Measurements from ENCODE around the gene TRIP12.
"Not testable (repeated sequence)": the region's sequence is repeated elsewhere in the genome, so short reads cannot be mapped to it uniquely, and the experiment has no call there.

TRIP12 gene

DNA sequence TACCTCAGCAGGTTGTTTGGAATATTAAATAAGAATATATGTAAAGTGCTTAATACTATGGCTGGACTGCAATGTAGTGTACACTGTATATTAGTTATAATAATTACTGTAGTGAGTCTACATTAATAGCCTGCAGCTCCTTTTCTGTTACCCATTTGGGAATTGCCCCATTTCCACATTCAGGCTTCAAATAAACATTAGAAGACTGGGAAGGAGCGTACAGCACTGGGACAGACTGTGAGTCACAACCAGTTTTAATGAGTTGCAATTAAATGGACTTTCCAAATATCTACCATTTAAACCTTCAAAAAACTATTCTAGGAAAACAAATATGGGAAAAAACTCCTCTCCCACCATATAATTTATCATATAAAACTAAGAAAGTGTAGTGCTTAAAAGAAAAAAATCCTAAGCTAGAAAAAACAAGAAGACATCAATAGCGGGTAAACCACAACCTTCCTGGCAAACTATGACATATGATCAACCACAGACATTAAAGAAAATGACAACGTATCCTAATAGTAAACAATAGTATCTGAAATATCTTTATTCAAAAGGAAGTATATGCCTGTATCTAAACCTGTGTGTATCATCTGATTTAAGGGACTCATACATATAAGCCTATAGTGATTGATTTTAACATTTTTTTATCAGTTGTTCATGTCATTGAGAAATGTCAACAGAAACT is 86.1 kb downstream of the TRIP12 start:
- Mint-ChIP-seq H3K36me3 (peaks cover 21% of the 10 kb centered on the region), H3K9me3 (no peaks in the 10 kb centered on the region), H3K27me3 (no peaks in the 10 kb centered on the region), H3K27ac (peak overlapping the region; percentile 47), H3K4me3 (peak overlapping the region; percentile 47), H3K4me1 (peaks cover 85% of the 10 kb centered on the region)

DNA sequence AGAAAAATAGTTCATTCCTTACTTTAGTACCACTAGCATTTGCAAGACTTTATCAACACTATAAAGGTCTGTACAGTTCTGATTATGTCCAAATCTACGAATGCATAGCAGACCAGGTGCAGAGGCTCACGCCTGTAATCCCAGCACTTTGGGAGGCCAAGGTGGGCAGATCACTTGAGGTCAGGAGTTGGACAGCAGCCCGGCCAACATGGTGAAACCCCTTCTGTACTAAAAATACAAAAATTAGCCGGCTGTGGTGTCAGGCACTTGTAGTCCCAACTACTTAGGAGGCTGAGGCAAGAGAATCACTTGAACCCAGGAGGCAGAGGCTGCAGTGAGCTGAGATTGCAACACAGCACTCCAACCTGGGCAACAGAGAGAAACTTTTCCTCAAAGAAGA is 87.4 kb downstream of the TRIP12 start:
- Mint-ChIP-seq H3K36me3 (peaks cover 20% of the 10 kb centered on the region), H3K4me1 (peaks cover 84% of the 10 kb centered on the region), H3K27ac (peak overlapping the region; percentile 46)
- H3K9me3 Mint-ChIP-seq, H3K4me3 Mint-ChIP-seq, H3K27me3 Mint-ChIP-seq: not testable (repeated sequence)

DNA sequence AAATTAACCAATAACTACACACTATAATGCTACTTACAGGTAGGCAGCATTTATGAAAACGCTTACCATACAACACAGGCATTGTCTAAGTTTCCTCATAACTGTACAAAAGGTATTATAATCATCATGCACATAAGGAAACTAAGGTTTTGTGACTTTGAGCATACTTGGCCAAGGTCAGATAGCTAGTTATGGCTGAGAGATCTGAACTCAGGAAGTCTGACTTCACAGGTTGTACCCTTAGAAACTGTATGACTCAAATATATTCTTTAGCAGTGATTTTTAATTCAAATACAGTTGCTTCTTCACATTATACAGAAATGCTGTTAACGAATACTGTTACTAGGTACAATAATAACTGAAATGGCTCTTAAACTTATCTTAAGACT is 89.3 kb downstream of the TRIP12 start:
- Mint-ChIP-seq H3K27ac (no peak overlapping the region), H3K9me3 (no peaks in the 10 kb centered on the region), H3K36me3 (peaks cover 24% of the 10 kb centered on the region), H3K4me3 (peak overlapping the region; percentile 11), H3K27me3 (no peaks in the 10 kb centered on the region), H3K4me1 (peaks cover 68% of the 10 kb centered on the region)

DNA sequence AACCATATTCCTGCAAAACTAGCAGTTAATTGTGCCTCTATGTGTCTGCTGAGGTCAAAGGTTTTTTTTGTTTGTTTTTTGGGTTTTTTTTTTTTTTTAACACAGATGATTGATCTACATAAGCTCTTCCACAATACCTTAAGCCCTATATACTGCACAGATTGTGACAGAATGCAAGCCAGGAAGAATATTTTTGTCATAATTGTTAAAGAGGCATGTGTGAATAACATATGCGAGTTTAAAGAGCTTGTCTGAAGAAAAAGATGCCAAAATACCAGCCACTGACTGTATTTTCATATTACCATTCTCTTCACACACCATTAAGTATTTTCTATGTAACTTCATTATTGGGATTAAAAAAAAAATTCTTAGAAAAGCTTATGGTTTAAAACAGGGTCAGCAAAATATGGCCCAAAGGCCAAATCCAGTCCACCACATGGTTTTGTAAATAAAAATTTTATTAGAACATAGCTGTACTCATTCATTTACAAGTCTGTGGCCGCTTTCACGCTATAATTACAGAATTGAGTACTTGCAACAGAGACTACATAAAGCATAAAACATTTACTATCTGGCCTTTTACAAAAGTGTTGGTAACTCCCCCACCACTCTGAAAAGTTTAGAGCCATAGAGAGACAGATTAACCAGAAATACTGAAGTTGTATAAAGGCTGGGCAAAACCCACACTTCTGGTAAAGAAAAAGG is 89.9 kb downstream of the TRIP12 start:
- Mint-ChIP-seq H3K36me3 (peaks cover 26% of the 10 kb centered on the region), H3K9me3 (no peaks in the 10 kb centered on the region), H3K27me3 (no peaks in the 10 kb centered on the region), H3K4me1 (peaks cover 63% of the 10 kb centered on the region), H3K4me3 (peak overlapping the region; percentile 11), H3K27ac (no peak overlapping the region)

DNA sequence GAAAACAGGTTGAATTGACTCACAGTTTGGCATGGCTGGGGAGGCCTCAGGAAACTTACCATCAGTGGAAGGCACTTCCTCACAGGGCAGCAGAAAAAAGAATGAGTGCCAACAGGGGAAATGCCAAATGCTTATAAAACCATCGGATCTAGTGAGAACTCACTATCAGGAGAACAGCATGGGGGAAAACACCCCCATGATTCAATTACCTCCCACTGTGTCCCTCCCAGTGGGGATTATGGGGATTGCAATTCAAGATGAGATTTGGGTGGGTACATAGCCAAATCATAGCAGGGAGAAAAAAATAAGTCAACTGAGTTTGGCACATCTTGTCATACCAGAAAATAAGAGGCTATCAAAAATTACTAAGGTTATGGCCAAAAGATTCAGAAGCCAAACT is 96.3 kb downstream of the TRIP12 start:
- no peak overlapping the region for H3K27ac Mint-ChIP-seq
- peaks cover 25% of the 10 kb centered on the region for H3K4me1 Mint-ChIP-seq
- H3K27me3 Mint-ChIP-seq, result no peaks in the 10 kb centered on the region
- H3K4me3 Mint-ChIP-seq, result no peak overlapping the region
- peaks cover 45% of the 10 kb centered on the region for H3K36me3 Mint-ChIP-seq
- H3K9me3 Mint-ChIP-seq, result peaks cover 7% of the 10 kb centered on the region

DNA sequence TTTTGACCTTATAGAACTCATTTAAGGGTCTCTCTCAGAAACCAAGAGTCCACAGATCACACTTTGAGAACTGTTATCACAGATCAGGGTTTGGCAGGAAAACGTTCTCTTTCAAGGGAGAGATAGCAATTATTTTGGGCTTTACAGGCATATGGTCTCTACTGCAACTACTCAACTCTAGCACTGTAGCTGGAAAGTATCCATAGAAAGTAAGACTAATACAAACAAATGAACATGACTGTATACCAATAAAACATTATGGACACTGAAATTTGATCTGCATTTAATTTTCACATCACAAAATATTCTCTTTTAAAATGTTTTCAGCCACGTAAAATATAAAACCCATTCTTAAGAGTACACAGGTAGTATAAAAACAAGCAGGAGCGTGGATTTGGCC is 100.5 kb downstream of the TRIP12 start:
- no peaks in the 10 kb centered on the region for H3K27me3 Mint-ChIP-seq
- H3K9me3 Mint-ChIP-seq, result peaks cover 7% of the 10 kb centered on the region
- peak overlapping the region; percentile 79 for H3K27ac Mint-ChIP-seq
- peaks cover 38% of the 10 kb centered on the region for H3K4me1 Mint-ChIP-seq
- H3K4me3 Mint-ChIP-seq, result peak overlapping the region; percentile 11
- peaks cover 41% of the 10 kb centered on the region for H3K36me3 Mint-ChIP-seq

DNA sequence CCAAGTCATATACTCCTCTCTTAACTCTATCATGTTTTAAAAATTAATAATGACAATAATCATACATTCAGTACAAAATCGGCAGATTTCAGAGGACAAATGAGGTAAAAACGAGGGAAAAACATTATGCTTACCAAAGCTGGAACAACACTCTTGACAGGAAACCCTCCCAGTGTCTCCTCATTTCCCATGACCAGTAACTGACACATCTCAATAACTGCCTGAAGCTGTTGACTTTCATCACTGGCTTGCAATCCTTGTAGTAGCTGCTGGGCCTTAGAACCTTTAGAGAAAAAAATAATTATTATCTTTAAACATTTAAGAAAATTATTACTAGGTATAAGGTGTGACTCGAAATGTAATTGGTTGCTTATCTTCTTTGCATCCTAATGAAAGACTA is 103.6 kb downstream of the TRIP12 start:
- H3K27me3 Mint-ChIP-seq, result no peaks in the 10 kb centered on the region
- H3K9me3 Mint-ChIP-seq, result no peaks in the 10 kb centered on the region
- peaks cover 34% of the 10 kb centered on the region for H3K4me1 Mint-ChIP-seq
- no peak overlapping the region for H3K4me3 Mint-ChIP-seq
- H3K27ac Mint-ChIP-seq, result no peak overlapping the region
- H3K36me3 Mint-ChIP-seq, result peaks cover 26% of the 10 kb centered on the region

DNA sequence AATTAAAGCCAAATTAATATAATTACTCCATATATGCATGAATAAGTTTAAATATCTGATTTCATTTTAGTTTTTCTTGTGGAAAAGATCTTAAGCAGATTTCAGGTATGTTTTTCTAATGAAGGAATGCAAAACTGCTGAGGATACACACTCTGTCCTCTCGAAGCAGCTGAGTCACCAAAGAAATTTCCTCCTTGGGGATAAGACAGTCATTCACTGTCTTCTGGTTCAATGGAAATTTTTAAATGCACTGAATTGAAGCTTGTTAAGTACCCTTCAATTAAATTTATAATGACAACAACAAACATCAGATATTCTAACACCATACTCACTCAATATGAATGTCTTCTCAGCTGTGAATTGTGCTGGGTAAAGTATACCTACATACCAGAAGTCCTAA is 106.0 kb downstream of the TRIP12 start:
- peaks cover 21% of the 10 kb centered on the region for H3K4me1 Mint-ChIP-seq
- H3K27me3 Mint-ChIP-seq, result no peaks in the 10 kb centered on the region
- H3K27ac Mint-ChIP-seq, result no peak overlapping the region
- no peaks in the 10 kb centered on the region for H3K9me3 Mint-ChIP-seq
- H3K4me3 Mint-ChIP-seq, result no peak overlapping the region
- peaks cover 20% of the 10 kb centered on the region for H3K36me3 Mint-ChIP-seq

DNA sequence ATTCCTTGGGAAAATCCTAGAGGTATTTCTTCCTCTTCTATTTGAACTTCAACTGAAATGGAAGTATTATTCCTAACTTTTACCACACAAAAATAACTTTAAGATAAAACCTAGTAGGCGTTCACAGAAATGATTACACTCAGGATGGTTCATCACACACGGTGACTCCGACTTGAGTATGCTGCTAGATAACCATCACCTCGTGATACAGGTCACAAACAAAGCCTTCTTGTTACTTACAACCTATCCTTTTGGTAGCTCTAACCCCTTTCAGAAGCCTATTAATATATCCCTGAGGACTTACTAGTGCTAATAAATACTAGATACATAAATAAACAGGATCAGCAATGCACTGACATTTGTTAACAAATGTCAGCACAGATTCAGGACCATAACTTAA is 106.5 kb downstream of the TRIP12 start:
- H3K27me3 Mint-ChIP-seq, result no peaks in the 10 kb centered on the region
- peaks cover 21% of the 10 kb centered on the region for H3K4me1 Mint-ChIP-seq
- H3K9me3 Mint-ChIP-seq, result no peaks in the 10 kb centered on the region
- peaks cover 23% of the 10 kb centered on the region for H3K36me3 Mint-ChIP-seq
- no peak overlapping the region for H3K4me3 Mint-ChIP-seq
- no peak overlapping the region for H3K27ac Mint-ChIP-seq

DNA sequence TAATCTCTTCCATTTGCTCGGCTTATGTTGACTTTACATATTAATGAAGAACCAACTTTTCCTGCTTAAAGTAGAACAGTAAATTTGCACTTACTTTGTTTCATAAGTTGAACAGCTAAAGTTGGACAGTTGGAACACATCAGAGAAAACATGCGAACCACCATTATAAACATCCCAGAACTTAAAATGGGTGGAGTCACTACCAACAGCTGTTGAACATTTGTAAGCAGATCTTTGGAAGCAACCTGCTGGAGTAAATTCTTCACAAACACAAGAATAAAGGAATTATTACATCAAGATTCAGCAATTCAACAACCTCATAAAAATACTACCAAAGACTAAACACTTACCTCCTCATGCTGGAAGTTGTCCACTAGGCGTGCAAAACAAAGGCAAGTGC is 111.0 kb downstream of the TRIP12 start:
- Mint-ChIP-seq H3K9me3 (no peaks in the 10 kb centered on the region), H3K36me3 (peaks cover 20% of the 10 kb centered on the region), H3K4me1 (peaks cover 8% of the 10 kb centered on the region), H3K4me3 (no peak overlapping the region), H3K27me3 (no peaks in the 10 kb centered on the region), H3K27ac (peak overlapping the region; percentile 72)

DNA sequence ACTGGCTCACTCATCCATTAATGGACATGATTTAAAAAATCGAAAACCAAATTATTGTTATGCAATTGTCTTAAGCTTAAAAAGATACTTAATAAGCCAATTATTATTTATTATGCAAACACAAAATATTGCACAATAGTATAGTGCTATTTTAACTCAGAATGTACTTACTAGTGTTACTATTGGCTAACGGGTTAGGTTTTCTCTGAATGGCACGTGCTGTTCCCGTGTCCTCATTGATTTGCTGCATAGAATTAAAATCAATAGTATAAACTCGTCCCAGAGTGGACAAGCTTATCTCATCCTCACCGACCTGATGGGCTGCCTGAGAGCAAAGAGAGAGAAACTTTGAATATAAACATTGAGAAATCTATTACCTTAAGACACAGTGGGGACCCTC is 116.2 kb downstream of the TRIP12 start:
- peak overlapping the region; percentile 72 for H3K27ac Mint-ChIP-seq
- H3K27me3 Mint-ChIP-seq, result no peaks in the 10 kb centered on the region
- H3K4me3 Mint-ChIP-seq, result no peak overlapping the region
- no peaks in the 10 kb centered on the region for H3K9me3 Mint-ChIP-seq
- H3K4me1 Mint-ChIP-seq, result peaks cover 9% of the 10 kb centered on the region
- peaks cover 9% of the 10 kb centered on the region for H3K36me3 Mint-ChIP-seq

DNA sequence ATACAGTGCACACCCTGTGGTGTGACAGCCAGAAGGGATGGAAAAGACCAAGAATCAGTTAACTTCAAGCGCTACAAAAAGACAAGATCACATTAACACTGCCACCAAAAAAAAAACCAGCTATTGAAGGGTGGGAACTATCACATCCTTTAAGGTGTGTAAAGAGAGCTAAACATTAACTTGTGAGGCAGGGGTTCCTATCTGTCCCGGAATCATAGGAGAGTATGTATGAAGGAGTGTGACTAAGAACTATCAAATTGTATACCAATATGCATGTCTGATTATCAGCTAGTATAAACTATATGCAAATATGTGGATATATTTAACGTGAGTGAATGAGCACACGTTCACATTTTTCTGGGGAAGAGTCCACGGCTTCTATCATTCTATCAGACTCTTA is 119.0 kb downstream of the TRIP12 start:
- Mint-ChIP-seq H3K36me3 (peaks cover 13% of the 10 kb centered on the region), H3K4me1 (peaks cover 9% of the 10 kb centered on the region), H3K4me3 (no peak overlapping the region), H3K9me3 (no peaks in the 10 kb centered on the region), H3K27ac (no peak overlapping the region), H3K27me3 (no peaks in the 10 kb centered on the region)

DNA sequence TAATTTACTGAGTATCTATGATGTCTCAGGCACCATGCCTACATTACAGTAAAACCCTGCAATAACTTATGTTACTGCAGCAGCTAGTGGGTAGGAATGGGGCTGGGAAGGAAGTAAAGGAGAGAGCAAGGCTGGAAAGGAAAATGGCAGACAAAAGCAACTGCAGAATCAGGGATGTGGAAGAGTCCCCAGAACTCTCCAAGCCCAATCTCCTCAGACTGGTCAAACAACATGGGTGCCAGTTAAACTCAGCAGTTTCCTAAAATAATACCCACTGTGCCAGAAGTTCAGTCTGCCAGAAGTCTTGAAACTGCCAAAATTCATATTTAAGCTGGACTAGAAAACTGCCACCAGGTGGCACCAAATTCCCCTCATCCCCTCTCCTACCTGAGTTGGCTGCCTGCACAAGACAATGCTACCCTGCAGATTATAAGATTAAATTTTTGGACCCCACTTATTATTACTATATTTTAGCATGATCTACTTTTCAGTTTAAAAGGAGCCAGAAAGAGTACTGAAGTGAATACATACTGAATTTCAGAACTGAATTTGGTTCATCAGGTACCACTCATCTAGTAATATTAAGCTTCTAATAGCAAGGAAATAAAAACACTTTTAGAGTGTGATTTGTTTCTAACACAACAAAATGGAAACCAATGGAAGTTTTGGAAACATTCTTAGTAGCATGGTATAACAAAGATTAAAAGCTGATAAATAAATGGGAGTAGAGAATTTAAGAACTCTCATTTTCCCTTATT is 120.6 kb downstream of the TRIP12 start:
- no peak overlapping the region for H3K27ac Mint-ChIP-seq
- peaks cover 12% of the 10 kb centered on the region for H3K36me3 Mint-ChIP-seq
- peaks cover 9% of the 10 kb centered on the region for H3K4me1 Mint-ChIP-seq
- H3K27me3 Mint-ChIP-seq, result no peaks in the 10 kb centered on the region
- no peak overlapping the region for H3K4me3 Mint-ChIP-seq
- H3K9me3 Mint-ChIP-seq, result no peaks in the 10 kb centered on the region

DNA sequence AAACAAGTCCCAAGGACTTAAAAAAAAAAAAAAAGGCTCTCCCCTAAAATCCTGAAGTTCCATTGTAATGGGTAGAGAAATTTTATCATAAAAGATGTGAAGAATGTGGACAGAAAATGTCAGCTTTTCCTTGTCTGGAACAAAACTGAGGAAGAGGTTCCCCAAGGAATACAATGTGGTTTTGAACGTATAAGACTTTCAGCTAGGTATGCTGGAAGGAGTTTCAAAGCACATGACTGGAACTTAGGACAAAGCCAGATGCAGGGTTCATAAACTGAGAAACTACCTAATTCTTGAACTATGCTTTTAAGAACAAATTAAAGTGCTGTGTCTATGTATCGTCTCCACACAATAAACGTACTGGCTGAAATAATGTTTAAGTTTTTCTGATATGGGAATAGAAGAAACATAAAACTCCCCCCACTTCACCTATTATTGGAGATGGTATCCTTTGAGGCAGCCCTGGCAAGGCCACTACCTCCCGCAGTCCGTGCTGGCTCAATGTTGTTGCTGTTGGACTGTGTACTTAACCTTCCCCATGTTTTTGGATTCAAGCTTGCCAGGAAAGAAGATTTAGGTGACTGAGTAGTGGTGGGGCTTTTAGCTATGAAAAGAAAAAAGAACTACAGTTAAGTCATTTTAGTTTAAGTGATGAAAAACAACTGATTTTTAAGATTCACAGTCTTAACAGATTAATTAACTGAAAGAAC is 123.2 kb downstream of the TRIP12 start:
- Mint-ChIP-seq H3K4me3 (no peak overlapping the region), H3K4me1 (peaks cover 9% of the 10 kb centered on the region), H3K27ac (no peak overlapping the region), H3K9me3 (no peaks in the 10 kb centered on the region), H3K27me3 (no peaks in the 10 kb centered on the region), H3K36me3 (peaks cover 10% of the 10 kb centered on the region)

DNA sequence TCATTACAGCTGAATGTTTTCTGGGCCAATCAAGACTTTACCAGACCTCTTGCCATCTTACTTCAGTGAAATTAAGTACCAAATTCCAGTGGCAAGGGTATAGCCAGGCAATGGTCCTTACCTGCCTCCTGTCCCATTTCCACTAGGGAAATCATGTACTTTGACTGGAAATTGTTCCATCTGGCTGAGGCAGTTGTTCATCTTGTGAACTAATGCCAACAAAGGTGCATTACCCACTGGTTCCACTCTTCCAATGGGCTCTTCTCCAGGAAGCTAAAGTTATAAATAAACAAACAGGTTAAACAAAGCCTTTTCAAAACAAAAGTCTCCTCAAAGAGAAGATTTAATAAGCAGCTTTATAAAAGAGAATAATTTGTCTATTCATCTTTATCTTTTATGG is 126.8 kb downstream of the TRIP12 start:
- Mint-ChIP-seq H3K36me3 (peaks cover 21% of the 10 kb centered on the region), H3K4me3 (no peak overlapping the region)

More for the DNA sequence above, 126.8 kb downstream of the TRIP12 start:
- H3K9me3 Mint-ChIP-seq, result no peaks in the 10 kb centered on the region
- H3K4me1 Mint-ChIP-seq, result peaks cover 5% of the 10 kb centered on the region
- no peak overlapping the region for H3K27ac Mint-ChIP-seq
- H3K27me3 Mint-ChIP-seq, result no peaks in the 10 kb centered on the region
